Panc1 (cell line): Measurements from ENCODE around the gene RNF125.

Source experiments
- CTCF ChIP-seq: fragments of 450-650 bp; IDR thresholded peaks from 2 replicates; pipeline ENCODE4 v1.5.1; 2017; ENCODE audit warnings: mild to moderate bottlenecking
- POLR2AphosphoS5 ChIP-seq: IDR thresholded peaks from 2 replicates; pipeline ENCODE4 v1.6.1; 2012; ENCODE audit warnings: mild to moderate bottlenecking, low read depth, low read length, moderate library complexity
- REST ChIP-seq, 2 experiments: IDR thresholded peaks; 2 replicates each; pipeline ENCODE4 v1.6.1; 2011 to 2012; ENCODE audit warnings: low read depth in 2 of 2, control low read depth in 1 of 2, low read length in 1 of 2, mild to moderate bottlenecking in 1 of 2, moderate library complexity in 1 of 2; ENCODE audit not compliant: insufficient read depth in 1 of 2
- SIN3A ChIP-seq: IDR thresholded peaks from 2 replicates; pipeline ENCODE4 v1.6.1; 2012; ENCODE audit warnings: low read depth, mild to moderate bottlenecking, low read length, moderate library complexity, borderline replicate concordance; ENCODE audit not compliant: insufficient read depth

GRCh38 chr18:32060026-32060425 is 41.4 kb downstream of the RNF125 start:
- TF ChIP-seq CTCF (no peak), REST (IDR thresholded peaks at IDR 0.05; ENCODE audit: insufficient read depth in 1 of 2, low read depth in 2 of 2, low read length in 1 of 2) (no peak), POLR2AphosphoS5 (no peak), SIN3A (no peak)
